Psoas muscle (tissue), 8 donors: Measurements from ENCODE around the gene HNRNPA1L2. TPM values are rescaled to one million over a fixed set of nuclear protein-coding genes. Genes with fewer than 3 reads are reported as not detected.
"Not testable (repeated sequence)": the region's sequence is repeated elsewhere in the genome, so short reads cannot be mapped to it uniquely, and the experiment has no call there.

Source experiments
- ATAC-seq, 4 donors: fragments of 200-7000 bp; cut with Tn5 transposase; one replicate each; pipeline ENCODE4 v1.9.1; 2020; ENCODE audit warnings: moderate library complexity in 3 of 4, mild to moderate bottlenecking in 2 of 4
- DNase-seq, 2 donors: peaks; one replicate each; pipeline ENCODE4 v3.0.0-alpha.2; 2020
- H3K27ac ChIP-seq: fragments of 200-600 bp; one replicate; pipeline ENCODE4 v1.8.0; 2022
- H3K27me3 ChIP-seq, 3 donors: fragments of 200-600 bp in 1 of 3; one replicate each; pipeline versions ENCODE4 v1.6.1 to v1.8.0; 2013 to 2022; ENCODE audit warnings: low read length in 2 of 3, mild to moderate bottlenecking in 2 of 3, moderate library complexity in 1 of 3; ENCODE audit not compliant: insufficient read depth in 3 of 3
- H3K36me3 ChIP-seq, 2 donors: fragments of 200-600 bp in 1 of 2; one replicate each; pipeline versions ENCODE4 v1.6.1 to v1.8.0; 2013 to 2022; ENCODE audit warnings: low read depth in 1 of 2, mild to moderate bottlenecking in 1 of 2, moderate library complexity in 1 of 2; ENCODE audit not compliant: insufficient read depth in 1 of 2
- H3K4me1 ChIP-seq: fragments of 200-600 bp; one replicate; pipeline ENCODE4 v1.8.0; 2022
- H3K4me3 ChIP-seq: fragments of 200-600 bp; one replicate; pipeline ENCODE4 v1.8.0; 2022; ENCODE audit warnings: mild to moderate bottlenecking
- H3K9me3 ChIP-seq: fragments of 200-600 bp; one replicate; pipeline ENCODE4 v1.8.0; 2022
- WGBS, 3 donors: extraction: QIAGEN DNeasy Blood & Tissue Kit; methylation state at CpG; one replicate each; pipeline versions ENCODE4 v1.1.6 to v1.1.7; 2013; 5-methylcytosine and 5-hydroxymethylcytosine counted together
- intact Hi-C, 2 donors: fragments of 100-400 bp; cut with DNase I; formaldehyde crosslinking; loops; one replicate each; pipeline versions ENCODE4 v1.11.0 to v1.14.2; 2022
- long read RNA-seq, 2 donors: library from polyadenylated mRNA; unstranded; transcript quantifications; one replicate each; pipeline ENCODE4 v2.0.0, GENCODE V29; 2021
- polyA plus RNA-seq, 3 donors: library from polyadenylated mRNA; stranded (reverse); fragments of 200-250 nt; gene quantifications; one replicate each; pipeline ENCODE4 v1.2.3, GENCODE V29; 2013
- total RNA-seq, 4 donors: library from RNA; stranded (reverse); fragmentation: NEBNext Ultra II Directional in 2 of 4; extraction: Animal tissue kit (Norgen Biotek cat#: 25700) in 2 of 4; gene quantifications; one replicate each; pipeline versions ENCODE4 v1.2.1 to v1.2.4, GENCODE V29; 2021 to 2023
- TF ChIP-seq, protein P1 (sequence below): fragments of 200-600 bp; IDR thresholded peaks from one replicate; pipeline ENCODE4 v1.8.0; 2022; ENCODE audit warnings: antibody characterized with exemption
- donor health status: healthy with polysubstance abuse.
- donor health status: DM: no; HTN: no; CAD: no; lungs with moderate emphysema.
- donor health status: Bipolar disorder and iron deficiency.
- donor health status: healthy.
- donor health status: DM: yes; HTN: yes; CAD: no.
- donor health status: DM: no; HTN: no; CAD: no.
- donor health status: DM: no; HTN: no; CAD: no.
- donor health status: DM: yes; HTN: yes; CAD: no.

Gene HNRNPA1L2
- 1 to 10 TPM; 2.0 to 3.5 (median 2.7) TPM for total RNA-seq
- 1 to 10 TPM; 1.9 to 4.0 (median 2.8) TPM for polyA plus RNA-seq
- long read RNA-seq, donor 1: 0 reads
- long read RNA-seq, donor 2: 0 reads

DNA sequence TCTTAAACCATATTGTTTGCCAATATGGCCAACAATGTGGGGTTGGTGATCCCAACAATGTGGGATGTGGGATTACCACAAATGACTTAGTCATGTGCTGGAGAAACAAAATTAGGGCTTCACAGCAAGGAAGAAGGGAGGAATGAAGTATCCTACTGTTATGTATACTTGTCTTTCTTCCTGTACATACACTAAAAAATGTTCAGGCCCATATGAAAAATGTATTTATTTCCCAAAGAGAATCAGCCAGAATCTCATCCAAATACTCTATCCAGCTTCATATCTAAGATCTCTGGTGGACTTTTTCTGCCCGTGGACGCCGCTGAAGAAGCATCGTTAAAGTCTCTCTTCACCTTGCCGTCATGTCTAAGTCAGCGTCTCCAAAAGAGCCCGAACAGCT is at the start of gene HNRNPA1L2:
TSS of gene HNRNPA1L2 (plus strand) at position 301 of the 400 bp plus-strand sequence. CDS start at position 363, 62 bp downstream.
- WGBS, 3 donors: 96 to 98% (median 96%) methylated on average over 7 of the region's 7 CpGs
- H3K36me3 ChIP-seq: peaks cover 4 to 40% of the 10 kb centered on the region in 2 donors
- no peaks in the 10 kb centered on the region for H3K27me3 ChIP-seq
- intact Hi-C loops: no loop called here
- ATAC-seq (no peak), DNase-seq (no peak)
- TF ChIP-seq, protein P1, sequence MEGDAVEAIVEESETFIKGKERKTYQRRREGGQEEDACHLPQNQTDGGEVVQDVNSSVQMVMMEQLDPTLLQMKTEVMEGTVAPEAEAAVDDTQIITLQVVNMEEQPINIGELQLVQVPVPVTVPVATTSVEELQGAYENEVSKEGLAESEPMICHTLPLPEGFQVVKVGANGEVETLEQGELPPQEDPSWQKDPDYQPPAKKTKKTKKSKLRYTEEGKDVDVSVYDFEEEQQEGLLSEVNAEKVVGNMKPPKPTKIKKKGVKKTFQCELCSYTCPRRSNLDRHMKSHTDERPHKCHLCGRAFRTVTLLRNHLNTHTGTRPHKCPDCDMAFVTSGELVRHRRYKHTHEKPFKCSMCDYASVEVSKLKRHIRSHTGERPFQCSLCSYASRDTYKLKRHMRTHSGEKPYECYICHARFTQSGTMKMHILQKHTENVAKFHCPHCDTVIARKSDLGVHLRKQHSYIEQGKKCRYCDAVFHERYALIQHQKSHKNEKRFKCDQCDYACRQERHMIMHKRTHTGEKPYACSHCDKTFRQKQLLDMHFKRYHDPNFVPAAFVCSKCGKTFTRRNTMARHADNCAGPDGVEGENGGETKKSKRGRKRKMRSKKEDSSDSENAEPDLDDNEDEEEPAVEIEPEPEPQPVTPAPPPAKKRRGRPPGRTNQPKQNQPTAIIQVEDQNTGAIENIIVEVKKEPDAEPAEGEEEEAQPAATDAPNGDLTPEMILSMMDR: no peak
- no peak within 1 kb of the TSS for H3K27ac ChIP-seq
- no peak within 1 kb of the TSS for H3K4me3 ChIP-seq
- H3K9me3 ChIP-seq: no peaks in the 10 kb centered on the region
- no peaks in the 10 kb centered on the region for H3K4me1 ChIP-seq

DNA sequence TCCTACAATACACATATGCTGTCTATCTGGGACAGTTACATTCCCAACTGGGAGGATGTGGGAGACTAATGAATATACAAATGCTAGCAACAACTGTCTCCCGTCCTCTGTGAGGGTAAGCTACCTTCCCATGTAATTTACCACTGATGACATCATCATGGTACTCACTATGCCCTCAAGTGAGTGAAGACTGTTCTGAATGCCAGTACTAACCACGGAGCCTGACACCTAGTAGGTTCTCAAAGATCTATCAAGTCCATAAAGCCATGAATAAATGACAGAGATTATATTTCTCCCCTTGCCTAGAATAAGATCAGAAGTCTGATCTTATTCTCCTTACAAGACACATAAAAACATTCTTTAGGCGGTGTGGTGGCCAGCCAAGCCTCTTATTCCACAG is 49.1 kb upstream of the HNRNPA1L2 start:
- H3K9me3 ChIP-seq, DNase-seq, intact Hi-C loops, H3K27me3 ChIP-seq, H3K36me3 ChIP-seq, H3K4me1 ChIP-seq, H3K27ac ChIP-seq, H3K4me3 ChIP-seq, ATAC-seq: not testable (repeated sequence)
- 66 to 89% (median 75%) methylated on average over 3 of the region's 3 CpGs for WGBS, 3 donors

DNA sequence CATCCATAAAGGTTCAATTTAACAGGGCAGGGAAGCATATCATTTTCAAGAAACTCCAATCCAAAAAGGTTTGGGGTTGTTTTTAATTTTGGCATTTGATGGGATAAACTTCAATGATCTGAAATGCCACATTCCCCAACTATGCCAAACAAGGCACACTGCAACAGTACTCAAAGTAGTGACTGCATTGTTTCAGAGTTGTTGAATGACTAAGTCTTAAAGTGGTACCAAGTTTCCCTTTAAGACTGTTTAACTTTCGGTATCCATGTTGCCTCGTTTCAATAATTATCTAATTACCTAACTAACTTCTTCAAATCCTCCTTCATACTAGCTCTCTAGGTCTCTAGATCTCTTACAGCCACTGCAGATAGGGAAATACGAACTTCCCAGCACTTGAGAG is 48.4 kb upstream of the HNRNPA1L2 start:
- WGBS, 3 donors: 74 to 79% (median 75%) methylated on average over 3 of the region's 3 CpGs

GRCh38 chr13:52594295-52594694 is 47.9 kb upstream of the HNRNPA1L2 start:
- H3K4me3 ChIP-seq, H3K9me3 ChIP-seq, H3K36me3 ChIP-seq, ATAC-seq, intact Hi-C loops, H3K4me1 ChIP-seq, H3K27ac ChIP-seq, DNase-seq: not testable (repeated sequence)
- 64 to 77% (median 74%) methylated on average over 6 to 7 of the region's 7 CpGs for WGBS, 3 donors
- H3K27me3 ChIP-seq: peaks cover 0 to 11% (median 2%) of the 10 kb centered on the region in 3 donors

More for the DNA sequence above, 48.4 kb upstream of the HNRNPA1L2 start:
- H3K4me1 ChIP-seq, DNase-seq, H3K4me3 ChIP-seq, ATAC-seq, intact Hi-C loops, H3K9me3 ChIP-seq, H3K27ac ChIP-seq, H3K36me3 ChIP-seq: not testable (repeated sequence)
- peaks cover 0 to 11% (median under 1%) of the 10 kb centered on the region in 3 donors for H3K27me3 ChIP-seq

GRCh38 chr13:52597676-52598075 is 44.6 kb upstream of the HNRNPA1L2 start:
- H3K4me1 ChIP-seq: no peaks in the 10 kb centered on the region
- H3K27ac ChIP-seq: no peak overlapping the region
- no peak for DNase-seq
- H3K36me3 ChIP-seq: no peaks in the 10 kb centered on the region
- ATAC-seq: no peak
- H3K4me3 ChIP-seq: no peak overlapping the region
- peaks cover 0 to 11% (median 7%) of the 10 kb centered on the region in 3 donors for H3K27me3 ChIP-seq
- 93 to 98% (median 98%) methylated on average over 4 of the region's 4 CpGs for WGBS, 3 donors
- TF ChIP-seq, protein P1: no peak
- intact Hi-C loops: no loop called here
- no peaks in the 10 kb centered on the region for H3K9me3 ChIP-seq

DNA sequence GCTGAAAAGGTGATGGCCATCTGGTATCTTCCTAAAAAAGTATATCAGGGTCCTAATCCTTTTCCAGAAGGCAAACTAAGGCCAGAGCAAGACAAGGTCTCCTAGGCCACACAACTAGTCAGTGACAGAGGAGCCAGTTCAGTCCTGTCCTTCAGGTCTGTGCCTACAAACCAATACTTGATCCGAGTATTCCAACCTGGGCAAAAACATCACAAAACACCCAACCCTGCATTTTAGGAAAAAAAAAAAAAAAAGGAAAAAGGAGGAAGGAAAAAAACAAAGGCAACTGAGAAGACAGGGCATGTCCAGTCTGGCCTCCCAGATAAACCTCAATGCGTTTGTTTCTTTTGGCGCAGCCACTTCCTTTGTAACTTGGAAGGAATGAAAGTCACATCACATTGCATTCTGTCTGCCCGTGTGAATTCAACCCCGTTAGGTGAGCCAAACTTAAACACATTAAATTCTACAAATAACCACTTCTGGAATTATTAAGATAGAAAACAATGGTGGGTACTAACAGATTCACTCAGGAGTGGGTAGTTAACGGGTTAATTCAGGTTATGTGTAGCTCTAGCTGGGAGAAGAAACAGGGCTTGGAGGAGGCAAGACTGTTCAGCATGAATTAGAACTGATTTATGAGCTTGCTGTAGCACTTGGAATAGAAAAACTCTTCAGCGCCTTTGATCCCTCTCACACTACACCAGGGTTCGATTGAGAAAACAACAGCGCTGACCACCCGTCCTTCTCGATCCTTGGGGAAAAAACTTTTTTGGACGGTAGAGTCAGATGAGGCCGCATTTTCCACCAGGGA is 43.0 kb upstream of the HNRNPA1L2 start:
- Histone ChIP-seq H3K4me1 (no peaks in the 10 kb centered on the region), H3K9me3 (no peaks in the 10 kb centered on the region), H3K4me3 (peak overlapping the region; percentile 75), H3K27ac (peak overlapping the region; percentile 56), H3K27me3 (peaks cover 0 to 11% (median 7%) of the 10 kb centered on the region in 3 donors), H3K36me3 (no peaks in the 10 kb centered on the region)
- TF ChIP-seq, protein P1: no peak
- 18 to 22% (median 18%) methylated on average over 13 of the region's 13 CpGs for WGBS, 3 donors
- ATAC-seq (peak; percentile 18 to 67 (median 40)), DNase-seq (no peak)
- intact Hi-C loops: no loop called here
